Transverse colon (tissue), 4 donors: ENCODE measurements around the gene HIP1. TPM values are rescaled to one million over a fixed set of nuclear protein-coding genes. Genes with fewer than 3 reads are reported as not detected.

Source experiments
- DNase-seq: peaks from one replicate; pipeline ENCODE4 v3.0.0-alpha.2; 2019
- H3K27ac ChIP-seq, 4 donors: fragments of 200-600 bp; sonication (generic); 2 replicates each; pipeline ENCODE4 v1.5.1; 2016 to 2018; ENCODE audit warnings: inconsistent platforms in 4 of 4
- H3K27me3 ChIP-seq: fragments of 200-600 bp; sonication (generic); 2 replicates; pipeline ENCODE4 v1.5.1; 2017; ENCODE audit warnings: inconsistent platforms
- H3K36me3 ChIP-seq, 4 donors: fragments of 200-600 bp; sonication (generic); 2 replicates each; pipeline ENCODE4 v1.5.1; 2017 to 2019; ENCODE audit warnings: inconsistent platforms in 4 of 4
- H3K4me1 ChIP-seq, 4 donors: fragments of 200-600 bp; sonication (generic); 2 replicates each; pipeline ENCODE4 v1.5.1; 2017 to 2020; ENCODE audit warnings: inconsistent platforms in 4 of 4
- H3K4me3 ChIP-seq, 4 donors: fragments of 200-600 bp; sonication (generic); 1 replicate in 1 of 4; 2 replicates in 3 of 4; pipeline versions ENCODE4 v1.5.1 to v1.6.1; 2017 to 2019; ENCODE audit warnings: inconsistent platforms in 4 of 4
- H3K9me3 ChIP-seq, 2 donors: fragments of 200-600 bp; sonication (generic); 2 replicates each; pipeline ENCODE4 v1.5.1; 2017 to 2019; ENCODE audit warnings: inconsistent platforms in 2 of 2
- EP300 ChIP-seq: sonication (generic); formaldehyde crosslinking; IDR thresholded peaks from one replicate; pipeline ENCODE4 v1.6.1; 2017; ENCODE audit warnings: antibody characterized with exemption, low read depth
- POLR2A ChIP-seq: fragments of 450-650 bp; IDR thresholded peaks from one replicate; pipeline ENCODE4 v1.6.1; 2016; ENCODE audit warnings: antibody characterized with exemption, mild to moderate bottlenecking, moderate library complexity
- POLR2AphosphoS5 ChIP-seq, 3 donors: sonication (generic); formaldehyde crosslinking; IDR thresholded peaks; one replicate each; pipeline ENCODE4 v1.6.1; 2016; ENCODE audit warnings: antibody characterized with exemption in 3 of 3
- WGBS, 2 donors: methylation state at CpG; one replicate each; pipeline ENCODE4 v1.1.5; 2018; ENCODE audit warnings: low coverage in 1 of 2; 5-methylcytosine and 5-hydroxymethylcytosine counted together
- in situ Hi-C, 4 donors: fragments of 200-750 bp; cut with MboI; loops; one replicate each; pipeline versions ENCODE4 v1.15.0 to v1.15.1; 2017; ENCODE audit warnings: low sequenced_read_pairs in 3 of 4, low pct_ligation_motif_present in 1 of 4, low pct_unique_long_range_greater_than_20kb in 1 of 4
- intact Hi-C: fragments of 100-400 bp; cut with DNase I; formaldehyde crosslinking; loops from one replicate; pipeline ENCODE4 v1.15.1; 2023; ENCODE audit warnings: low total_unique reads
- total RNA-seq, 4 donors: library from RNA; depleted of rRNA; stranded (reverse); fragments of >200 nt; gene quantifications; one replicate each; pipeline ENCODE4 v1.1.0, GENCODE V29; 2016
- TF ChIP-seq, protein P1 (sequence below), 5 experiments: fragments of 200-600 bp in 3 of 5; fragments of 450-650 bp in 2 of 5; sonication (generic) in 3 of 5; IDR thresholded peaks; 1 replicate in 2 of 5; 2 replicates in 3 of 5; pipeline ENCODE4 v1.5.1; 2016 to 2017; ENCODE audit warnings: antibody characterized with exemption in 5 of 5, inconsistent platforms in 3 of 5, mild to moderate bottlenecking in 2 of 5, moderate library complexity in 1 of 5

Gene HIP1
- total RNA-seq, 4 donors from 2014 or later = 3.7 to 20.1 (median 4.7) TPM

DNA sequence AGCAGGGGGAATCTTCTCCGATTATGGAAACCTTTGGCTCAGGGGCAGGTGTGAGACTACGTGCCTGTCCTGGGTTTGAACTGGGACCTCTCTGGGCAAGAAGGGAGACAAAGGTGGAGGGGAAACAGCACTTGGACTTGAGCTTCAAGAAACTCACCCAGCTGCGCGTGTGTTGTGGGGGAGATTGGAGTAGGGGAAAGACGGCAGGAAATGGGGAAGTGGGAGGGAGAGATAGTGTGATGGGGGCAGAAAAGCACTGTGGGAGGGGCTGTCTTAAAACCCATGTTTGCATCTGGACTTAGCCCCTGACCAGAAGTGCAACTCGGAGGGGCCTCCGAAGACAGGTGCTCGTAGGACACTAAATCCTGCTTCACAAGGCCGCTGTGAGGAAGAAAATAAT, 107.0 kb downstream of the HIP1 start:
- Histone ChIP-seq H3K9me3 (no peaks in the 10 kb centered on the region), H3K27ac (no peak overlapping the region), H3K27me3 (no peaks in the 10 kb centered on the region), H3K36me3 (no peaks in the 10 kb centered on the region), H3K4me1 (no peaks in the 10 kb centered on the region), H3K4me3 (no peak overlapping the region)
- in situ Hi-C loops (no loop called here), intact Hi-C loops (no loop called here)
- DNase-seq = no peak
- WGBS, 2 donors = 81 to 84% methylated on average over 7 to 9 of the region's 9 CpGs
- TF ChIP-seq, protein P1, sequence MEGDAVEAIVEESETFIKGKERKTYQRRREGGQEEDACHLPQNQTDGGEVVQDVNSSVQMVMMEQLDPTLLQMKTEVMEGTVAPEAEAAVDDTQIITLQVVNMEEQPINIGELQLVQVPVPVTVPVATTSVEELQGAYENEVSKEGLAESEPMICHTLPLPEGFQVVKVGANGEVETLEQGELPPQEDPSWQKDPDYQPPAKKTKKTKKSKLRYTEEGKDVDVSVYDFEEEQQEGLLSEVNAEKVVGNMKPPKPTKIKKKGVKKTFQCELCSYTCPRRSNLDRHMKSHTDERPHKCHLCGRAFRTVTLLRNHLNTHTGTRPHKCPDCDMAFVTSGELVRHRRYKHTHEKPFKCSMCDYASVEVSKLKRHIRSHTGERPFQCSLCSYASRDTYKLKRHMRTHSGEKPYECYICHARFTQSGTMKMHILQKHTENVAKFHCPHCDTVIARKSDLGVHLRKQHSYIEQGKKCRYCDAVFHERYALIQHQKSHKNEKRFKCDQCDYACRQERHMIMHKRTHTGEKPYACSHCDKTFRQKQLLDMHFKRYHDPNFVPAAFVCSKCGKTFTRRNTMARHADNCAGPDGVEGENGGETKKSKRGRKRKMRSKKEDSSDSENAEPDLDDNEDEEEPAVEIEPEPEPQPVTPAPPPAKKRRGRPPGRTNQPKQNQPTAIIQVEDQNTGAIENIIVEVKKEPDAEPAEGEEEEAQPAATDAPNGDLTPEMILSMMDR (IDR thresholded peaks at IDR 0.05) = no peak
- TF ChIP-seq POLR2A (no peak), POLR2AphosphoS5 (IDR thresholded peaks at IDR 0.05) (no peak), EP300 (no peak)

DNA sequence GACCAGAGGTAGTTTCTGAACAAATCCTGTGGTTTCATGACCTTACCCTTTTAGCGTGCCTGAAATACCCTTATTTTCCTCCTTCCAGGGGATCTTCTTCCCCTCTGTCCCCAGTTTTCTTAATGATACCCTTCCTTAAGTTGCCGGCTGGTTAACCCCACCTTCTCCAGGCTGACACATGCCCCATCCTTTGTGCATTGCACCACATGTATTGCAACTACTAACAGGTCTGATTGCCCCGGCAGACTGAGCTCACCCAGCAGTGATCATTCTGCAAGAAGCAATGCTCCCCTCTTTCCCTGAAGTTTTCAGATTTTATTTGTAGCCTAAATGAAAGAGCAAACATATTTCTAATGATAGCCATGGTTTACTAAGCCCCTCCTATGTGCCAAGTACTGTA, 108.2 kb downstream of the HIP1 start:
- TF ChIP-seq, protein P1 (IDR thresholded peaks at IDR 0.05) = no peak
- TF ChIP-seq POLR2AphosphoS5 (IDR thresholded peaks at IDR 0.05) (no peak), POLR2A (no peak), EP300 (no peak)
- in situ Hi-C loops = no loop called here
- H3K27ac ChIP-seq = no peak overlapping the region
- no peaks in the 10 kb centered on the region for H3K27me3 ChIP-seq
- intact Hi-C loops = no loop called here
- H3K9me3 ChIP-seq = no peaks in the 10 kb centered on the region
- no peaks in the 10 kb centered on the region for H3K4me1 ChIP-seq
- no peak overlapping the region for H3K4me3 ChIP-seq
- no peak for DNase-seq
- no peaks in the 10 kb centered on the region for H3K36me3 ChIP-seq
- WGBS, 2 donors = 72 to 90% methylated on average over 2 to 3 of the region's 3 CpGs

DNA sequence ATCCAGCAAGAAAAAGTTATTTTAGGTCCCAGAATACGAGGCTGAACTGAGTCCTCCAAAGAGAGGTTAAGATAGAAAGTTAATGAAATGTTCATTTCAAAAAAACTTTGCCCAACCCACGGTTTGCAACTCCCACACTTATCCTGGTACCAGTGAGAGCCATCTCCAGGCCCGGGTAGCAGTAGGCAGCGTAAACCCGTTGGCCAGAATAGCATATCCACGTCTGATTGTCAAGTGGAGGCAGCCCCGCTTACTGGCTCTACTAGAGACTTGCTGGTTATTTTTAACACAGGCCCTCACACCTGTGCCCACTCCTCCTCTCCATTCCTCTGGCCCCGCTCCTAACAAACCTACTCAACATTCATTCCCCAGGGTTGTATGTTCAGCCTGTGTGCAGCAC, 109.7 kb downstream of the HIP1 start:
- no peaks in the 10 kb centered on the region for H3K36me3 ChIP-seq
- no peak for DNase-seq
- H3K27me3 ChIP-seq = no peaks in the 10 kb centered on the region
- H3K4me3 ChIP-seq = no peak overlapping the region
- 90 to 95% methylated on average over 5 to 8 of the region's 8 CpGs for WGBS, 2 donors
- H3K27ac ChIP-seq = no peak overlapping the region
- intact Hi-C loops = no loop called here
- no peaks in the 10 kb centered on the region for H3K9me3 ChIP-seq
- in situ Hi-C loops = no loop called here
- TF ChIP-seq EP300 (no peak), POLR2A (no peak), POLR2AphosphoS5 (IDR thresholded peaks at IDR 0.05) (no peak)
- TF ChIP-seq, protein P1 (IDR thresholded peaks at IDR 0.05) = no peak
- H3K4me1 ChIP-seq = no peaks in the 10 kb centered on the region

DNA sequence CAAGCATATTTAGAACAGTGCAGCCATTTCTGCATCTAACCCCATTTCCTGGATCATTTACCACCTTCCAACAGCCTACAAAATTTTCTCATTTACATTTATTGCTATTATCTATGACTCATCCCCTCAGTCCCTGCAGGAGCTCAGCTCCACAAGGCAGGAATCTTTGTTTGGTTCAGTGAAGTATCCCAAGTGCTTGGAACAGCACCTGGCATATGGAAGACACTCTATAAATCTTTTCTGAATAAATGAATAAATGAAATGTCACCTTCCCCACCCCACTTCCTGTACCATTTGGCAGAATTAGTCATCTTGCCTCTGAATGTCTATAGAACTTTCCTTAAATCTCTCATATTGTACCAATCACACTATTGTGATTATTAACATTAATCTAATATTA, 110.7 kb downstream of the HIP1 start:
- Histone ChIP-seq H3K27ac (no peak overlapping the region), H3K9me3 (no peaks in the 10 kb centered on the region), H3K4me1 (no peaks in the 10 kb centered on the region), H3K27me3 (no peaks in the 10 kb centered on the region), H3K4me3 (no peak overlapping the region), H3K36me3 (no peaks in the 10 kb centered on the region)
- DNase-seq = no peak
- in situ Hi-C loops = no loop called here
- TF ChIP-seq EP300 (no peak), POLR2A (no peak), POLR2AphosphoS5 (IDR thresholded peaks at IDR 0.05) (no peak)
- TF ChIP-seq, protein P1 (IDR thresholded peaks at IDR 0.05) = no peak
- intact Hi-C loops = no loop called here
